Right lobe of liver (tissue), 4 donors: ENCODE results near the gene GMIP.

Experiments used
- POLR2A ChIP-seq: fragments of 450-650 bp; IDR thresholded peaks from one replicate; pipeline ENCODE4 v1.6.1; 2017; ENCODE audit warnings: antibody characterized with exemption, mild to moderate bottlenecking
- TF ChIP-seq, protein P1 (sequence below), 4 donors: fragments of 200-600 bp in 3 of 4; fragments of 450-650 bp in 1 of 4; IDR thresholded peaks; one replicate each; pipeline versions ENCODE4 v1.5.1 to v1.8.0; 2016 to 2022; ENCODE audit warnings: antibody characterized with exemption in 4 of 4, mild to moderate bottlenecking in 2 of 4
- donor health status: DM: no; HTN: no; CAD: no.
- donor health status: DM: no; HTN: no; CAD: no.
- donor health status: DM: no; HTN: yes; CAD: no.

DNA sequence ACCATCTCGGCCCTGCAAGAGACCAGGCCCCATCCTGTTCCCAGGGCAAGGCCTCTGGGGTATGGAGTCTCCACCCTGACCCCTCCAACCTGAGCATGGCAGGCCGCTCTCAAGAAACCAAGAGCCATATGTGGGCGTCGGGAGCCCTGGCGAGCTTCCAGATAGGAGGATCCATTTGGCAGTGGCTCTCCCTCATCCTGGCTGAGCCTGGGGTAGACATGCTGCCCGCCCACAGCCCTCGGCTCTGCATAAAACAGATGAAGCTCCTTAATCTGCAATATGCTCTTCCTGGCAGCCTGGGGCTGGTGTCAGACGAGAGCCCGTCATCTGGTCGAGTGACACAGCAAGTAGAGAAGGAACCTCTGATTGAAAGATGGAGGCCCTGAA lies 13.9 kb upstream of the GMIP start:
- TF ChIP-seq POLR2A = no peak
- TF ChIP-seq, protein P1, sequence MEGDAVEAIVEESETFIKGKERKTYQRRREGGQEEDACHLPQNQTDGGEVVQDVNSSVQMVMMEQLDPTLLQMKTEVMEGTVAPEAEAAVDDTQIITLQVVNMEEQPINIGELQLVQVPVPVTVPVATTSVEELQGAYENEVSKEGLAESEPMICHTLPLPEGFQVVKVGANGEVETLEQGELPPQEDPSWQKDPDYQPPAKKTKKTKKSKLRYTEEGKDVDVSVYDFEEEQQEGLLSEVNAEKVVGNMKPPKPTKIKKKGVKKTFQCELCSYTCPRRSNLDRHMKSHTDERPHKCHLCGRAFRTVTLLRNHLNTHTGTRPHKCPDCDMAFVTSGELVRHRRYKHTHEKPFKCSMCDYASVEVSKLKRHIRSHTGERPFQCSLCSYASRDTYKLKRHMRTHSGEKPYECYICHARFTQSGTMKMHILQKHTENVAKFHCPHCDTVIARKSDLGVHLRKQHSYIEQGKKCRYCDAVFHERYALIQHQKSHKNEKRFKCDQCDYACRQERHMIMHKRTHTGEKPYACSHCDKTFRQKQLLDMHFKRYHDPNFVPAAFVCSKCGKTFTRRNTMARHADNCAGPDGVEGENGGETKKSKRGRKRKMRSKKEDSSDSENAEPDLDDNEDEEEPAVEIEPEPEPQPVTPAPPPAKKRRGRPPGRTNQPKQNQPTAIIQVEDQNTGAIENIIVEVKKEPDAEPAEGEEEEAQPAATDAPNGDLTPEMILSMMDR (IDR thresholded peaks at IDR 0.05) = no peak
